GM19035 (cell line): ENCODE data around the gene HOXC4.

Source experiments
- ATAC-seq: cut with Tn5 transposase; IDR thresholded peaks from one replicate; pipeline ENCODE4 v1.9.1; 2021; ENCODE audit not compliant: unreplicated experiment

Gene HOXC4

DNA sequence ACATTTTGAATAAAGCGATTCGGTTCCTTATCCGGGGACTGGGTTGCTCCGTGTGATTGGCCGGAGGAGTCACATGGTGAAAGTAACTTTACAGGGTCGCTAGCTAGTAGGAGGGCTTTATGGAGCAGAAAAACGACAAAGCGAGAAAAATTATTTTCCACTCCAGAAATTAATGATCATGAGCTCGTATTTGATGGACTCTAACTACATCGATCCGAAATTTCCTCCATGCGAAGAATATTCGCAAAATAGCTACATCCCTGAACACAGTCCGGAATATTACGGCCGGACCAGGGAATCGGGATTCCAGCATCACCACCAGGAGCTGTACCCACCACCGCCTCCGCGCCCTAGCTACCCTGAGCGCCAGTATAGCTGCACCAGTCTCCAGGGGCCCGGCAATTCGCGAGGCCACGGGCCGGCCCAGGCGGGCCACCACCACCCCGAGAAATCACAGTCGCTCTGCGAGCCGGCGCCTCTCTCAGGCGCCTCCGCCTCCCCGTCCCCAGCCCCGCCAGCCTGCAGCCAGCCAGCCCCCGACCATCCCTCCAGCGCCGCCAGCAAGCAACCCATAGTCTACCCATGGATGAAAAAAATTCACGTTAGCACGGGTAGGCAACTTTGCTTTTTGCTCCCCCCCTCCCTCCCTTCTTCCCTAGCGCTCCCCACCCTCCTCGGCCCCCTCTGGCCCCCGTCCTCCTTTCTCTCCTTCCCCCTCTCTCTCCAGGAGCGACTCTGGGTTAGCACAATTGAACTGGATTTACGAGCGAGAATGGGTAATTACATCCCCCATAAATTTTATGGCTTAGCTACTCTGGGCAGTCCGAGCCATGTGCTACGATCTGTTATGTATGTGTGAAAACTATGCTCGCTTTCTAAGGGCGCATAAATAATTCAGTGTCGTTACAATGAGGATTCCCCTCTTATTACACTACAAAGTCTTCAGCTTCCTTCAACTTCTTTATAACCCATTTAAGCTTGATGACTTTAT lies at the start of gene HOXC4:
TSS of gene HOXC4 (plus strand) at position 85 of the 991 bp plus-strand sequence. CDS start at position 173, 88 bp downstream.
- ATAC-seq, result peak; percentile 50

GRCh38 chr12:54004063-54004840 lies 49.4 kb upstream of the HOXC4 start:
- no peak for ATAC-seq

DNA sequence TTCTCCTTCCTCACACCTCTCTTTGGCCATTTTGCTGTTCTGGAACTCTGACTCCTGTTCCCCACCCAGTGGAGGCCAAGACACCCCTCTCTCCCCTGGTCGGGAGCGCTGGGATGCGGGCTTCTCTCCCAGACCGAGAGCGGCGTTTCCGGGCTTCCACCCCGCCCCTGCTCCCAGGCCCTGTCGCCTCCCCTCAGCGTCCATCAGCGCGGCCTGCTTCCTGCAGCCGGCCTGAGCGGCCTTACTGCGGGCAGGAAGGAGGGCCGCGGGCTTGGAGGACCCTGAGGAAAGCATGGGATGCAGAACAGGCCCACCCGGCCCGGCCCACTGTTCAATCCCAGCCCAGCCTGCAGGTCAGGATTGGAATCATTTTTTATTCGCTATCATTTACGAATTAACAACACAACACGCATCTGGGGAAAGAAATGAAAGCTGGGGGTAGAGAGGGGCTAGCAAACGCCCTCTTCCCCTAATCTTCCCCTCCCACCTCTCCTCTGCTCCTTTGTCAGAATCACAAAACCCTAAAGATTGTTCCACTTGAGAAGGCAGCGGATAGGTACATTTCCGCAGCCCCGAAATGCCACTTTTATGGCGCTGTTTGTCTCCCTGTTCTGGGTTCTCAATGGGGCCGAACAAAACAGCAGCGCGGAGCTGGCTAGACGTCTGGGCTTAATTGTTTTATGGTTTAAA lies 48.6 kb upstream of the HOXC4 start:
- no peak for ATAC-seq

DNA sequence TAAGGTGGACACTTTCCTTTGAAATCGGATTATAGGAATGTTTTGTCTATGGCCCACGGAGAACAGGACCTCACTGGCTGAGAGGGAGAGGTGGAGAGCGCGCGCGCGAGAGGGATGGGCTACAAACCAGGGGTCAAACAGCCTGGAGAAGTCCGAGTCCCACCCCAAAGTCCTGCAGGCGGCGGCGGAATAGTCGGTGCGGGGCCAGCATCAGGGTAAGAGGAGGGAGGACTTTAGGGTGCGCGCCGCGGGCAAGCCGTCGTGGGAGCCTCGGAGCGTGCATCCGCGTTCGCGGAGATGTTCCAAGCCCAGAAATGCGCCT lies 48.1 kb upstream of the HOXC4 start:
- no peak for ATAC-seq

GRCh38 chr12:54005853-54006558 lies 47.6 kb upstream of the HOXC4 start:
- ATAC-seq, result peak; percentile 83

DNA sequence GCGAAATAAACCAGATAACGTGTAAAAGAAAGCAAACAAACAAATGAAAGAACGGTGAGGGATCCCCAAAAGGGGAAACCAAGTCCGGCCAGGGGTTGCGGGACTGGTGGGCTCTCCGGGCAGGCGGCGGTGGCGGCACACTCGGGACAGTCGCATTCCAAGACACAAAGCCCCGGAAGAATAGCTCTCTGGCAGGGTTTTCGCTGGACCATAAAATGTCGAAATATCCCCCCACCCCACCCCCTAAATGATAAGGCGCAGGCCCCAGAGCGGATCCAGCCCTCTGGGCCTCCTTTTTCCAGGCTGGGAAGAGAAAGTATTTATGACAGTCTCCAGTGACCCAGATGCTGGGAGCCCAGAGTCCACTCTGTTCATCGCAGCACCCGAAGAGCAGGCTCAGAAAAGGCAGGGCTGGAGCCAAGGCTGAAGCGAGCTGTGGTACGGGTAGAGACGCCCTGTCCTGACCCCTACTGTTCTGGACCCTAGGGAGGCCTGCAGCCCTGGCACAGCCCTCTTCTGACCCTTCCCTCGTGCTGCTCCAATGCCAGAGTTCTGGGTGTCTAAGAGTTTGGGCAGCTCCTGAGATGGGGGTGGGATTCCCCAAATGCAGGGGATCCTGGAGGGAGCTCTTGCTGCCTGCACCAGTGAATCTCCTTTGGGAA lies 46.9 kb upstream of the HOXC4 start:
- no peak for ATAC-seq

GRCh38 chr12:54007538-54008259 lies 45.9 kb upstream of the HOXC4 start:
- no peak for ATAC-seq

DNA sequence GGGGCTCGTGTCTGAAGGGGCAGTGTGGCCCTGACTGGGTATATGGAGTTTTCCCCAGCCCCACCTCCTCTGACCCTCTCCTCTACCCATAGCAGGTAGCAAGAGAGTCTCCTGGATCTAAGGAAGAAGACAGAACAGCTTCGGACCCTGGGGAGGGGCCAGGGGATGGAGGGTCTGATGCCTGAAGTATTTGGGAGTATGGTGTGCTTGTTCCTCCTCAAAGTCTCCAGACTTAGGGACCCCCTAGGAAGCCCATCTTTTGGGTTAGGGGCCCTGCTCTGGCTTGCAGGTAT lies 45.4 kb upstream of the HOXC4 start:
- no peak for ATAC-seq

DNA sequence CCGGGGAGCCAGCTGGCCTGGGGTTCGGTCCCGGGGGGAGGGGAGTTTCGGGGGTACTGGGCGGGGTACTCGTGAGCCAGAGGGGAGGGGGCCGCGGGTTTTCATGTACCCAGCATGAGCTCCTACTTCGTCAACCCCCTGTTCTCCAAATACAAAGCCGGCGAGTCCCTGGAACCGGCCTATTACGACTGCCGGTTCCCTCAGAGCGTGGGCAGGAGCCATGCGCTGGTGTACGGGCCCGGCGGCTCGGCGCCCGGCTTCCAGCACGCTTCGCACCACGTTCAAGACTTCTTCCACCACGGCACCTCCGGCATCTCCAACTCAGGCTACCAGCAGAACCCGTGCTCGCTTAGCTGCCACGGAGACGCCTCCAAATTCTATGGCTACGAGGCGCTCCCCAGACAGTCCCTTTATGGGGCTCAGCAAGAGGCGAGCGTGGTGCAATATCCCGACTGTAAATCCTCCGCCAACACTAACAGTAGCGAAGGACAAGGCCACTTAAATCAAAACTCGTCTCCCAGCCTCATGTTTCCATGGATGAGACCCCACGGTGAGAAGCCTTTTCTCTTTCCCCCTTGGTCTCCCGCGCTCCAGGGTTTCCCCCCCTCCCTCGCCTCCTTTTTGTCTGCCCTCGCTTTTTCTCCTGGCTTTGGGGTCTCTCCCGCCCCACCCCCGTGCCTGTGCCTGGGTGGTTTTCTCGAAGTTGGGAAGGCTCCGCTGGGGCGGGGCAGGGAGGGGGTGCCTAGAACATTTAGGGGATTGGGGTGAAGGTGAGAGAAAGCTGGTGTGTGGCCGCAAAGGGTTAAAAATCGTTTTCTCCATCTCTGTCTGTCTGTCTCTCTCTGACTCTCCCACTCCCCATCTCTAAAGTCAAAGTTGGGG lies 44.2 kb upstream of the HOXC4 start:
- ATAC-seq, result no peak

DNA sequence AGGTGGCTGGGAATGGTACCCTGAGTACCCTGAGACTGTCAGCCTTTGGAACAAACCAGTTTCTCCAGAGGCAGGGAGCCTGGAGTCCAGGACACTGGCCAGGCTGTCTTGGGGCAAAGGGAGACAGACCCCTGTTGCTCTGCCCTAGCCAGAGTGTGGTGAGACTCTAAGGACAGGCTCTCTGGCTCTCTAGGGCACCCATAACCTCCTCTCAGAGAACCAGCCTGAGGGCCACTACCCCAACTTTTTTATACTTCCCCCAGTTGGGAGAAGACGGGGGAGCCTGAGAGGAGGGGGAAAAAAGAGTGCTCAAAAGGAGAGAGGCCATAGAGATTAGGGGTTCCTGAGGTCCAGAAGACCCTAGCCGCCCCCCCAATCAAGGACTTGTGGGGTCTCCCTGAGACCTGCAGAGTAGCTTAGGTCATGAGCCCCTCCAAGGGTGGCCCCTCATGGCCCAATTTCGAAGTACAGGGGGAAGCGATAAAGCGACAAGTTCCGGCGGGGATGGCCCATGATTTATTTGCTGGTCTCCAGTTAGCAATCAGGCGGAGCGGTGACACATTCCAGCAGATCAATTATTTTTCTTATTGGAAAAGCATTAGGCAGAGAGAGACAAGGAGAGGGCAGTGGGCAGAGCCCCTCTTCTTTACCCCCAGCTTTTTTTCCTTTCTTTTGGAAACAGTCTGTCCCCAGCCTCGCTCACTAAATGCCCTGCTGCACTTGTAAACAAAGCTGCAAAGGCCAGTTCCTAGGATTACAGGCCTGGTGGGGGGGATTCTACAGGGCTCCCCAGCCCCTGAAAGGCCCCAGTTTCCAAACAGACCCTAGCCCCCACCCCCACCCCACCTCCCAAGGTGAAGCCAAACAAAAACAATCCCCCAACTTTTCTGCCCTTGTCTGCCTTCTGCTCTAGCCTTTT lies 43.3 kb upstream of the HOXC4 start:
- no peak for ATAC-seq

- ATAC-seq, result no peak
Observed at GRCh38 chr12:54010972-54011664, 42.5 kb upstream of the HOXC4 start.

DNA sequence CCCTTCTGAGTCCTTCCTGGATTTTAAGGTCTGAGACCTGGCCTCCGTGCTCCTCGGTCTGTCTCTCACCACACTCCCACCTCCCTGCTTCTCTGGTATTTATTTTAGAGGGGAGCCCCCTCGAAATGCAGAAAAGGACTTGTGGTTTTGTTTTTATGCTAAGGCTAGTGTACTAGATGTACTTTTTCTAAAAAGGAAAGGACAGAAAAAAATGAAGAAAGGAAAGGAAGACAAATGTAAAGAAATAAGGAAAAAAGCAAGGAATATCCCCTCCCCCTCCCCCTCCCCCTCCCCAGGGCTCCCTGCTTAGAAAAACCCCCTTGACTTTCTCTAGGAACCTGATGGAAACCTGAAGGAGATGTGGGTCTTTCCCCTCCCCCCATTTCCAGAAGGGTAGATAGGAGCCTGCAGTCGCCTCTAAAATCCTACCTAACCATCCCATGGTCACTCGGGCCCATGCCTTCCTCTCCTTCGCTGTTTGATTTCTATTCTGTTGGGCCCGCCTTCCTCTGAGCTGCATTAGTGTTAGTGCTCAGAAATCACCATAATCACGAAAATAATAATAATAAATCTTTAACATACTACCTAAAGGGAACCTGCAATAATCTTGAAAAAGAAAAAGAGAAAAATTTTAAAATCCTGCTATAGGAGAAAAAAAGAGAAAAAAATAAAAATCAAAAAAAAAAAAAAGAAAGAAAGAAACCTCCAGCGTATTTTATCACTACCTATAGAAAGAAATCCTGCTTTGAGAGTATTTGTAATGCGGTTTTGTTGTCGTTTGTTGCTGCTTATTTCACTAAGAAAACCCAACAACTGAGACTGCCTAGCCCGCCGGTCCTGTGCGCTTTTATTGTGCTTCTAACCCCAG lies 41.7 kb upstream of the HOXC4 start:
- no peak for ATAC-seq

- no peak for ATAC-seq
Observed at GRCh38 chr12:54012631-54013409, 40.8 kb upstream of the HOXC4 start.

- ATAC-seq, result no peak
Observed at GRCh38 chr12:54014377-54015017, 39.1 kb upstream of the HOXC4 start.
